Glomerular visceral epithelial cell (primary cell): ENCODE data around the gene HSPA12A.

Source experiments
- DNase-seq: peaks from one replicate; pipeline ENCODE4 v3.0.0-alpha.2; 2016; ENCODE audit errors: extremely low spot score

The HSPA12A gene

GRCh38 chr10:116771101-116771958 lies 29.0 kb upstream of the HSPA12A start:
- peak; percentile 76 for DNase-seq

DNA sequence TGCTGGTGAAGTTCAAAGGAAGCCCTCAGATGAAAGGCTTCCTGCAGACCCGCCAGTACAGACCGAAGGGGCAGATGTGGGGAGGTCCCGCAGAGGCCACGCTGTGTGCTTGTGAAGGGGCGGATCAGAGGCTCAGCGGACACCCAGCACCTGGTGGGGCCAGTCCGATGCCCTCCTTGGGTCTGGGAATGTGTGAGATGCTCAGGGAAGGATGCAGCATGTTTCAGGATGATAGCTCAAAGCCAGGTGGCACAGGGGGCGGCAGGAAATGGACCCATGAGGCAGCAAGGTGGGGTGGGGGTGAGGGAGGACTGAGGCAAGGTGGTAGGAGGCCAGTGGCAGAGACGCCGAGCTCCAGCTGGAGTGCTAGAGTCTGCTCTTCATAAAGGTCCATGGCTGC lies 27.9 kb upstream of the HSPA12A start:
- DNase-seq: no peak

DNA sequence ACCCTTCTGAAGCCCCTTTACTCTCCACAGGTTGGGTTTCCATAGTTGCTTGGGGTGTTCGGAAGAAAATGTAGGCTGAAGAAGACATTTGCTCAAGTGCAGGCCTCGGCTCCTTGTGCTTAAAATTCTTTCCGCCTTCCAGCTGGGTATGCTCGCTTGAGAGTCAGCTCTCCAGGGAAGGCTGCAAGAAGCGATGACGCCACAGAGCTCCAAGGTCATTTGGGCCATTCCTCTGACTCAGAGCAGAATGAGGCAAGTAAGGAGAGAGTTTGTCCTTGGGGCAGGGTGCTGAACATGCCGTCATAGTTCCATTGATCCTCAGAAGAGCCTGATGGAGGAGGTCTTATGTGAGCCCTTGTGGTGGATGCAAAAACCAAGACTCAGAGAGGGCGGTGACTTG lies 27.4 kb upstream of the HSPA12A start:
- no peak for DNase-seq

- DNase-seq: no peak
Observed at GRCh38 chr10:116769368-116769767, 27.0 kb upstream of the HSPA12A start.

GRCh38 chr10:116768786-116769185 lies 26.4 kb upstream of the HSPA12A start:
- no peak for DNase-seq

GRCh38 chr10:116766837-116767634 lies 24.7 kb upstream of the HSPA12A start:
- DNase-seq: peak; percentile 32

- DNase-seq: peak; percentile 84
Observed at GRCh38 chr10:116766241-116766827, 24.0 kb upstream of the HSPA12A start.

GRCh38 chr10:116765648-116766081 lies 23.3 kb upstream of the HSPA12A start:
- DNase-seq: peak; percentile 46

DNA sequence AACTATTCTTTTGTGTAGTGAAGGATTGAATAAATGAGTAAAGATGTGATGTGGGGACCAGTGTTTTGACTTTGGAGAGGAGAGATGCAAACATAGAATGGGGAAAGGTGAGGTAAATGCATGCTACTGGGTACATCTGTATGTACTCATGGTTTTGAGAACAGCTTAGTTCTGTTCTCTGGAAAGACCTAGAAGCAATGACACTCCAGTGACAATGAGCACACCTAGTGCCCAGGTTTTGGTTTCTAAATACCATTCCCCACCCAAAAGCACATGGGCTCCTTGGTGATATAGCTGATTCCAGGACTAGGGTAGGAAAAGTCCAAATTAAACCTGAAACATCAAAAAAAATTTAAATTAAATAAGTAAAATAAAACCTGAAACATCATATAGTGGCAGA lies 22.6 kb upstream of the HSPA12A start:
- DNase-seq: no peak

- no peak for DNase-seq
Observed at GRCh38 chr10:116763440-116763839, 21.1 kb upstream of the HSPA12A start.

- no peak for DNase-seq
Observed at GRCh38 chr10:116761883-116762282, 19.5 kb upstream of the HSPA12A start.

DNA sequence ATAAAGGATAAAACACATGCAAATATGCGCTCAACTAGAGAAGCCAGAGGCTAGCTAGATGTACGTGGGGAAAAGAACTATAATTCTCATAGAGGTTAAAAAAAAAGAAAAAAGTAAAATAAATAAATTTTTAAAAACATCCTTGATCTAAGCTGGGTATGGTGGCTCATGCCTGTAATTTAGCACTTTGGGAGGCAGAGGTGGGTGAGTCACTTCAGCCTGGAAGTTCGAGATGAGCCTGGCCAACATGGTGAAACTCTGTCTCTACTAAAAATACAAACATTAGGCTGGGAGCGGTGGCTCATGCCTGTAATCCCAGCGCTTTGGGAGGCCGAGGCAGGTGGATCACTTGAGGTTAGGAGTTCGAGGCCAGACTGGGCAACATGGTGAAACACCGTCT lies 18.6 kb upstream of the HSPA12A start:
- DNase-seq: no peak

DNA sequence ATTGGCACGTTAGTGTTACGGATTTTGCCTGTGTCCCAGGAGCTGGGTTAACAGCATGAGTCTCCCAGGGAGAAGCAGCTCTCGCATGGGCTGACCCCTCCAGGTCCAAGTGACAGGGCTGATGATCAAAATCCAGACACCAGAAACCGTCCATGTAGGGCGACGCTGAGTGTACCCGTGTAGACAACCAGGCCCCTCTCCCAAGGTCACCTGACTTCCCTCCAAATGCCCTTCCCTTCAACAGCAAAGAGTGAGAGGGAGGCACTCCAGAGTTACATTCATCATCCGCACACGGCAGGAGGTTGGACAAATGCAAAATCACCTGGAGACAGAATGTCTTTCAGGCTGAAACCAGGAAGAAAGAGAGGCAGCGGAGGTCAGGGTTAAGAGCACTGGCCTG lies 14.9 kb upstream of the HSPA12A start:
- no peak for DNase-seq

GRCh38 chr10:116756277-116756676 lies 13.9 kb upstream of the HSPA12A start:
- DNase-seq: no peak

DNA sequence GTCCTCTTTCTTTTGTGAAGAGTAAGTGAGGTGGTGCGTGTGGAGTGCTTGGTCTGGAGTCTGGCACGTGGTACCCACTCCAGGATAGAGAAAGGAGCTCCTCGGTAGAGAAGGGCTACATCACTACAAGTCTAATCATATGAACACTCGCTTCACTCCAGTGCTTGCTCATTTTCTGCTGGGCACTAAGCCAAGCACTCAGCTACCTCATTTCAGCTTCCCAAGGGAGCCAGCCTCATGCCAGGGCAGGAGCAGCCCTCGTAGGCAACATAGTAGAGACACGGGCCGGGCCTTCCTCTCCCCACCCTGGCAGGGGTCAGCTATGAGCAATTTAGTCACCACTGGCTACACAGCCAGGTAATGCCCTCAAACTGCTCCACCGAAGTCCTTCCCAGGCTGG lies 11.4 kb upstream of the HSPA12A start:
- DNase-seq: peak; percentile 85

- no peak for DNase-seq
Observed at GRCh38 chr10:116752969-116753665, 10.8 kb upstream of the HSPA12A start.

DNA sequence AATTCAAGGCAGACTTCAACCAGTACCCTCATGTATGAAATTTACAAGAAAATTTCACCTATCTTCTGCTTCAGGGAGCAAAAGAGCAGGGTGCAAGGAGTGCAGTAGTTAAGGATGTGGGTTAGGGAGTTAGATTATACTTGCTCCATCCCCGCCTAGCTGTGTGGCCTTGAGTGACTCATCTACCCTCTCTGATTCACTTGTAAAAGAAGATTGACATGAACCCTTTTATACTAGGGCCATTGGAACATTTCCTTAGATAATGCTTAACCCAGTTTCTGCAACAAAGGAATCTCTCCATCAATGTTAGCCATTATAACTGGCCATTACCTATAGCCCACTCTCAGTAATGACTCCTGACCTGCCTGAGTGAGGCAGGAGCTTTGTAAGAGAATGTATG lies 10.2 kb upstream of the HSPA12A start:
- no peak for DNase-seq

DNA sequence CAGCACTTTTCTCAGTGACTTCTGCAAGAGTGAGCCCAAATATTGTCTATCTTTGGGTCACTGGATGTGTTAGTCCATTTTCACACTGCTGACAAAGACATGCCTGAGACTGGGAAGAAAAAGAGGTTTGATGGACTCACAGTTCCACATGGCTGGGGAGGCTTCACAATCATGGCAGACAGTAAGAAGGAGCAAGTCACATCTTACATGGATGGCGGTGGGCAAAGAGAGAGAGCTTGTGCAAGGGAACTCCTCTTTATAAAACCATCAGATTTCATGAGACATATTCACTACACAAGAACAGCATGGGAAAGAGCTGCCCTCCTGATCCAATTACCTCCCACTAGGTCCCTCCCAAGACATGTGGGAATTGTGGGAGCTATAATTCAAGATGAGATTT lies 6.1 kb upstream of the HSPA12A start:
- no peak for DNase-seq

- DNase-seq: peak; percentile 51
Observed at GRCh38 chr10:116748041-116748440, 5.7 kb upstream of the HSPA12A start.

- DNase-seq: no peak
Observed at GRCh38 chr10:116747325-116747724, 5.0 kb upstream of the HSPA12A start.

GRCh38 chr10:116744885-116745284 lies 2.5 kb upstream of the HSPA12A start:
- DNase-seq: no peak

DNA sequence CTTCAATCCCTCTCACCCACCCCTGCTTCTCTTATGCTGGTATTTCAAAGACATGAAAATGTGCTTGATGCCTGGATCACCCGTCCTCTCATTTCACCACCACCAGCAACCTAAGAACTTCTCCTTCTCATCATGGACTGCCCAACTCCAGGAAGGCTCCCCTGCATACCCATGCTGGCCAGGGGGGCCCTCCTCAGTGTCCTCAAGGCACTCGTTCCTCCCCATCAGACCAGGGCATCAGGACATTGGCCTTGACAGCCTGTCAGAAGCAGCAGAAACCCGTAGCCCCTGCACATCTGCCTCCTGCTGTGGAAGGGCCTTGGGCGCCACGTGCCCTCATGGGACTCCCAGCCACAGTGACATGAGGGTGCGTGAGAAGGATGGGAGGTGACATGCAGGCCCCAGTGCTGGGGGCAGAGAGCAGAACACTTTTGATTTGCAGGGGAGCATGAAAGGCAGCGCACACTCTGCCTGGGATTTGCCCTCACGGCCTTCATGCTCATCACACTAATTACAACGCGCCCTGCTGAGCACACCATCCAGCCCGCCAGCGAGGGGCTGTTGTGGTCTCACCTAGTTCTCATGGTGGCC lies 1.9 kb upstream of the HSPA12A start:
- no peak for DNase-seq
